GM19023 (cell line): Measurements from ENCODE around the gene MYOC.
"Not testable (repeated sequence)": the region's sequence is repeated elsewhere in the genome, so short reads cannot be mapped to it uniquely, and the experiment has no call there.

Experiments
- ATAC-seq: cut with Tn5 transposase; IDR thresholded peaks from one replicate; pipeline ENCODE4 v1.9.1; 2021; ENCODE audit warnings: mild to moderate bottlenecking, moderate library complexity; ENCODE audit not compliant: unreplicated experiment

Gene MYOC

DNA sequence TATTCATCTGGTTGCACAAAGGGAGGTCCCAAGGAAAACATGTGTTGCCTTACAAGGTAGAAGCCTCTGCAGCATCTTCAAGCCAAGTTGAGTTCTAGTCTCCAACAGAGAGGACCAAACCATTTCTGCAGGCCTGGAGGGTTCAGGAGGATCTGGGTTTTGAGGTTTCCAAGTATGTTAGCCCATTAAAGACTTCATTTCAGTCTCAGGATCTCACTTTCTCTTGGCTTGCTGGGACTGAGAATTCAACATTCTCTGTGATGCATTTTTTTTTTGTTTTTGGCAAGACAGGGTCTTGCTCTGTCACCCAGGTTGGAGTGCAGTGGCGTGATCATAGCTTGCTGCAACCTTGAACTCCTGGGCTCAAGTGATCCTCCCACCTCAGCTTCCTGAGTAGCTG lies 39.2 kb downstream of the MYOC start:
- ATAC-seq: no peak

GRCh38 chr1:171611306-171611705 lies 41.2 kb downstream of the MYOC start:
- no peak for ATAC-seq

GRCh38 chr1:171610385-171610784 lies 42.1 kb downstream of the MYOC start:
- no peak for ATAC-seq

- peak; percentile 57 for ATAC-seq
These were observed 46.0 kb downstream of the MYOC start for GRCh38 chr1:171606402-171606941.

GRCh38 chr1:171603042-171603441 lies 49.4 kb downstream of the MYOC start:
- not testable (repeated sequence) for ATAC-seq

DNA sequence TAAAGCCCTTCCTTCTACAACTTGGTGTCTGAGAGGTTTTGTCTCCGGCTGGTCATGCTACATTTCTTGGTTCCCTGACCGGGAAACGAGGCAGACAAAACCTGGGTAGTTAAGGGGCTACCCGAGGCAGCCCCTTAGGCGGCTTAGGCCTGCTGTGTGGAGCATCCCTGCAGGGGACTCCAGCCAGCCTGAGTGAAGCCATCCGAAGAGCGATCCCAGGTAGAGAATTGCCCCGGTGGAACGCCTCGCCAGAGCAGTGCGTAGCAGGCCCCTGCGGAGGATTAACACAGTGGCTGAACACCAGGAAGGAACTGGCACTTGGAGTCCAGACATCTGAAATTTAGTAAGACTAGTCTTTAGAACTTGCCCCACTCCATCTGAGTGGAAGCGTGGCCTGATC lies 51.6 kb downstream of the MYOC start:
- no peak for ATAC-seq

GRCh38 chr1:171600310-171600709 lies 52.2 kb downstream of the MYOC start:
- not testable (repeated sequence) for ATAC-seq

- no peak for ATAC-seq
These were observed 55.3 kb downstream of the MYOC start for GRCh38 chr1:171597203-171597602.

- ATAC-seq: no peak
These were observed 55.8 kb downstream of the MYOC start for GRCh38 chr1:171596705-171597104.

- ATAC-seq: no peak
These were observed 56.4 kb downstream of the MYOC start for GRCh38 chr1:171596119-171596518.

- no peak for ATAC-seq
These were observed 57.2 kb downstream of the MYOC start for GRCh38 chr1:171595324-171595723.

DNA sequence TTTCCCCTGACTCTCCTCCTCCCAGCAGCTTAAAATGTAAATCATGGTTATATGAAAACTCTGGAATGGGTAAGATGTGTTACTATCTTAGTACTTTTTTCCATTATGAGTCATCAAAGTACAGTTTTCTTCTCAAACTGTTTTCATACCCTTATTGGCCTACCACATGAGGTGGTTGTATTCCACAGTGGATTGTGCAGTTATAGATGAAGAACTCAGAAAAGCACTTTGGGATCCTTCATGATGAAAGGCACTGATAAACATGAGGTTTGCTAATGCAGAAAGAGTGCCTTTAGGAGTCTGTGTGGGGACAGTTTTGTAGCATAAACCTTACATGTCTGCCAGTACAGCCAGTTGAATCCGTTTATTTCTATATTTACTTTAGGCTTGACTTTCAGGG lies 62.5 kb downstream of the MYOC start:
- no peak for ATAC-seq

- ATAC-seq: no peak
These were observed 64.3 kb downstream of the MYOC start for GRCh38 chr1:171588230-171588629.

GRCh38 chr1:171585715-171586114 lies 66.8 kb downstream of the MYOC start:
- no peak for ATAC-seq
